ENCODE measurements around the gene PARD3.
A peak's percentile ranks its signal among the peaks of the same experiment; 100 is the strongest.
"Not testable (repeated sequence)": the region's sequence is repeated elsewhere in the genome, so short reads cannot be mapped to it uniquely, and the experiment has no call there.

Gene PARD3

GRCh38 chr10:34802692-34803091 is 12.4 kb downstream of the PARD3 start:
- FAIRE-seq (no peak), DNase-seq (ENCODE audit: extremely low spot score, insufficient read length, low read depth) (no peak)

GRCh38 chr10:34801097-34801733 is 13.9 kb downstream of the PARD3 start:
- DNase-seq (ENCODE audit: extremely low spot score, insufficient read length, low read depth), result no peak
- no peak for FAIRE-seq

GRCh38 chr10:34800624-34801023 is 14.5 kb downstream of the PARD3 start:
- DNase-seq (ENCODE audit: extremely low spot score, insufficient read length, low read depth), result no peak
- FAIRE-seq, result no peak

- no peak for DNase-seq (ENCODE audit: extremely low spot score, insufficient read length, low read depth)
- no peak for FAIRE-seq
Observed at GRCh38 chr10:34798654-34799053, 16.4 kb downstream of the PARD3 start.

- DNase-seq (ENCODE audit: extremely low spot score, insufficient read length, low read depth) (no peak), FAIRE-seq (no peak)
Observed at GRCh38 chr10:34797155-34797554, 17.9 kb downstream of the PARD3 start.

GRCh38 chr10:34796133-34796532 is 19.0 kb downstream of the PARD3 start:
- no peak for FAIRE-seq

GRCh38 chr10:34795334-34795733 is 19.8 kb downstream of the PARD3 start:
- FAIRE-seq, result no peak
- DNase-seq (ENCODE audit: extremely low spot score, insufficient read length, low read depth), result no peak

More at GRCh38 chr10:34796133-34796532, 19.0 kb downstream of the PARD3 start:
- no peak for DNase-seq (ENCODE audit: extremely low spot score, insufficient read length, low read depth)

- FAIRE-seq (no peak), DNase-seq (ENCODE audit: extremely low spot score, insufficient read length, low read depth) (no peak)
Observed at GRCh38 chr10:34794835-34795234, 20.3 kb downstream of the PARD3 start.

- FAIRE-seq; DNase-seq (ENCODE audit: extremely low spot score, insufficient read length, low read depth): not testable (repeated sequence)
Observed at GRCh38 chr10:34793581-34793980, 21.5 kb downstream of the PARD3 start.

GRCh38 chr10:34792881-34793280 is 22.2 kb downstream of the PARD3 start:
- DNase-seq (ENCODE audit: extremely low spot score, insufficient read length, low read depth) (no peak), FAIRE-seq (no peak)

- FAIRE-seq (no peak), DNase-seq (ENCODE audit: extremely low spot score, insufficient read length, low read depth) (no peak)
Observed at GRCh38 chr10:34791947-34792346, 23.1 kb downstream of the PARD3 start.

- FAIRE-seq (no peak), DNase-seq (ENCODE audit: extremely low spot score, insufficient read length, low read depth) (no peak)
Observed at GRCh38 chr10:34791228-34791627, 23.9 kb downstream of the PARD3 start.

GRCh38 chr10:34789966-34790506 is 25.1 kb downstream of the PARD3 start:
- FAIRE-seq, result peak; percentile 57
- no peak for DNase-seq (ENCODE audit: extremely low spot score, insufficient read length, low read depth)

- no peak for DNase-seq (ENCODE audit: extremely low spot score, insufficient read length, low read depth)
- FAIRE-seq, result no peak
Observed at GRCh38 chr10:34786464-34786863, 28.6 kb downstream of the PARD3 start.

GRCh38 chr10:34781711-34782110 is 33.4 kb downstream of the PARD3 start:
- FAIRE-seq, result peak; percentile 66
- no peak for DNase-seq (ENCODE audit: extremely low spot score, insufficient read length, low read depth)

- no peak for DNase-seq (ENCODE audit: extremely low spot score, insufficient read length, low read depth)
- peak; percentile 76 for FAIRE-seq
Observed at GRCh38 chr10:34780818-34781380, 34.2 kb downstream of the PARD3 start.

GRCh38 chr10:34778237-34778636 is 36.9 kb downstream of the PARD3 start:
- FAIRE-seq (no peak), DNase-seq (ENCODE audit: extremely low spot score, insufficient read length, low read depth) (no peak)

- peak; percentile 18 for FAIRE-seq
- DNase-seq (ENCODE audit: extremely low spot score, insufficient read length, low read depth), result no peak
Observed at GRCh38 chr10:34776090-34776690, 38.9 kb downstream of the PARD3 start.

- peak; percentile 71 for FAIRE-seq
Observed at GRCh38 chr10:34775044-34775637, 40.0 kb downstream of the PARD3 start.

GRCh38 chr10:34773636-34774630 is 41.2 kb downstream of the PARD3 start:
- FAIRE-seq (peak; percentile 56), DNase-seq (ENCODE audit: extremely low spot score, insufficient read length, low read depth) (no peak)

More at GRCh38 chr10:34775044-34775637, 40.0 kb downstream of the PARD3 start:
- DNase-seq (ENCODE audit: extremely low spot score, insufficient read length, low read depth), result no peak
